HCT116 (cell line): ENCODE data around the gene CNTNAP2.

Source experiments
- ATF3 ChIP-seq: IDR thresholded peaks from 2 replicates; pipeline ENCODE4 v1.6.1; 2012
- CTCF ChIP-seq, 3 experiments: fragments of 200-600 bp in 1 of 3; sonication (generic) in 1 of 3; IDR thresholded peaks in 2 of 3; conservative IDR thresholded peaks in 1 of 3; 2 replicates each; pipeline ENCODE4 v1.5.1; 2012 to 2017; ENCODE audit warnings: low read depth in 2 of 3, low read length in 2 of 3, antibody characterized with exemption in 1 of 3, borderline replicate concordance in 1 of 3, control low read depth in 1 of 3, mild to moderate bottlenecking in 1 of 3, mixed read lengths in 1 of 3, mixed run types in 1 of 3, moderate library complexity in 1 of 3; ENCODE audit not compliant: insufficient read depth in 1 of 3
- EGR1 ChIP-seq: IDR thresholded peaks from 2 replicates; pipeline ENCODE4 v1.6.1; 2012; ENCODE audit warnings: low read depth
- EZH2 ChIP-seq: fragments of 200-600 bp; sonication (generic); IDR thresholded peaks from 2 replicates; pipeline ENCODE4 v1.6.1; 2017; ENCODE audit warnings: antibody characterized with exemption, mixed run types
- EZH2phosphoT487 ChIP-seq: fragments of 200-600 bp; IDR thresholded peaks from 2 replicates; pipeline ENCODE4 v1.6.1; 2018; ENCODE audit warnings: antibody characterized with exemption, borderline replicate concordance
- JUND ChIP-seq: IDR thresholded peaks from 2 replicates; pipeline ENCODE4 v1.6.1; 2012
- MAX ChIP-seq: IDR thresholded peaks from 2 replicates; pipeline ENCODE4 v1.6.1; 2012
- POLR2A ChIP-seq: IDR thresholded peaks from 2 replicates; pipeline ENCODE4 v1.7.0; 2011; ENCODE audit warnings: borderline replicate concordance; ENCODE audit not compliant: insufficient read depth, insufficient read length; ENCODE audit errors: extremely low read depth
- POLR2AphosphoS5 ChIP-seq: IDR thresholded peaks from 2 replicates; pipeline ENCODE4 v1.6.1; 2011; ENCODE audit warnings: mild to moderate bottlenecking, low read depth, low read length, moderate library complexity
- RAD21 ChIP-seq: IDR thresholded peaks from 2 replicates; pipeline ENCODE4 v1.6.1; 2012; ENCODE audit warnings: low read depth, mild to moderate bottlenecking
- REST ChIP-seq: IDR thresholded peaks from 2 replicates; pipeline ENCODE4 v1.6.1; 2012; ENCODE audit warnings: low read depth
- YY1 ChIP-seq: IDR thresholded peaks from 2 replicates; pipeline ENCODE4 v1.6.1; 2011; ENCODE audit warnings: low read length, low read depth, moderate library complexity, mild to moderate bottlenecking; ENCODE audit not compliant: insufficient replicate concordance; ENCODE audit errors: extremely low read depth
- ZFX ChIP-seq: fragments of 450-650 bp; IDR thresholded peaks from 2 replicates; pipeline ENCODE4 v1.6.1; 2017

GRCh38 chr7:146641491-146641890, 524.9 kb downstream of the CNTNAP2 start:
- TF ChIP-seq POLR2A (no peak), EZH2 (no peak), CTCF (IDR thresholded peaks at IDR 0.05 in 2 of 3, conservative IDR thresholded peaks at IDR 0.05 in 1 of 3; ENCODE audit: borderline replicate concordance in 1 of 3, insufficient read depth in 1 of 3, low read depth in 2 of 3, low read length in 2 of 3) (no peak), ATF3 (no peak), MAX (no peak), JUND (no peak), POLR2AphosphoS5 (no peak), EZH2phosphoT487 (no peak), EGR1 (no peak), REST (no peak), RAD21 (no peak), ZFX (no peak), YY1 (no peak)
